HG03460 (cell line): ENCODE measurements around the gene ACTN2.

Experiments used
- ATAC-seq: cut with Tn5 transposase; IDR thresholded peaks from one replicate; pipeline ENCODE4 v1.9.1; 2021; ENCODE audit not compliant: unreplicated experiment

Gene ACTN2

DNA sequence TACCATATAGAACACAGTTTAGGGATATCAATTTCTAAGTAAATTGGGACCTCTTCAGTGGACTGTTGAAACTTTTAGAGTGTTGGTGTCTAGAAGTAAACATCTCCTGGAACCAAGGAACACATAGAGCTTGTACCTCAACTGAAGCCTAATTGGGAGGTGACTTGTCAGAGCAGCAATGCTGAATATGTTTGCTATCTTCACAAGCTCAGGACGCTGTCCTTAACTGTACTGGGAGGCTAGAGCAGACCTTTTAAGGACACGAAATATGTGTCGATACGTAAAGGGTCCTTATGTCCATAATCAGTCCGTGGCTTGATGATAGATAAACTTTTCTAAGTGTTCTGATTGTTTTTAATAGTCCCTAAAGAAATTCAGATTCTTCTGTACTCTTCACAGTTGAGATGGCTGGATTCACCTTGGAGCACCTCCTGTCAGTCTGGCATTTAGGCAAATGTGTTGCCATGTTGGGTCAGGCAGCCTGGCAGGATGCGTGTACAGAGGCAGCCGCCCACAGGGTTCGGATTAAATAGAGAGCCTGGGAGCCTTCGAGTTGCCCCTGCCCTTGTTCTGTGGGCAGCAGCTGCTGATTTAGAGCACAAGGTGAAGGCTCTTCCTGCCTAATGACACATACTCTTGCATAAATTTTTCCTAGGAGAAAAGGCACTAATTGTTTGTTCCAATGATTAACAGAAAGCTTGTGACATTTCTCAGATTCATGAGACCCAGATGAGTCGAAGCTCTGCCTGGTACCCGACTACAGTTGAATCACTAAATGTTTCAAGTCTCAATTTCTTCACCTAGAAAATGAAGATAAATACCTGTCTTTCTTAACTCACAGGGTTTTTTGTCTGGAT is 3.6 kb downstream of the ACTN2 start:
- ATAC-seq, result no peak

DNA sequence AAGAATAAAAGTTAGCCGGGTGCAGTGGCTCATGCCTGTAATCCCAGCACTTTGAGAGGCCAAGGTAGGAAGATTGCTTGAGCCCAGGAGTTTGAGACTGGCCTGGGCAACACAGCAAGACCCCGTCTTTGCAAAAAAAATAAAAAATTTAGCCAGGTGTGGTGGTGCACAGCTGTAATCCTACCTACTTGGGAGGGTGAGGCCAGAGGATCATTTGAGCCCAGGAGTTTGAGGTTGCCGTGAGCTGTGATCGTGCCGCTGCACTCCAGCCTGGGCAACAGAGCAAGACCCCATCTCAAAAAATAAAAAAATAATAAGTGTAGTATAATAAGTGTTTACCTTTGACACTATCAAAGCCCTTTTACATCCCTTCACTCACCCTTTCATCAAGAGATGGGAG is 5.0 kb downstream of the ACTN2 start:
- ATAC-seq, result no peak

DNA sequence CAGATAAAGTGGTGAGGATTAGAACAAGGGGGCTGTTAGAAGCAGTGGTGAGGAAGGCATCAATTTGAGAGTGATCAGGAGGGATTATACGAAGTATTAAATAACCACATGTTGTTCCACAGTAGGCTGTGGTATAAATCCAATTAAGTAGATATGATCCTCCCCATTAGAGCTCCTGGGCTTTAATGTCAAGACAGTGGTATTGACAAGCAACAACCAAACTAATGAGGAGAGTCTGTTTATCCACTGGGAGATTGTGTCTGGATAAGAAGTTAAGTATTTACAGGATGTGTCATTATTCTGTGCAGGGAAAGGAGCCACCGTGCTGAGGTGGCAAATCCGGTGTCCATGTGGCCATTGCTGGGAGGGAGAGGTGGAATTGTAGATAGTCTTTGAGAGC is 5.8 kb downstream of the ACTN2 start:
- ATAC-seq, result no peak

DNA sequence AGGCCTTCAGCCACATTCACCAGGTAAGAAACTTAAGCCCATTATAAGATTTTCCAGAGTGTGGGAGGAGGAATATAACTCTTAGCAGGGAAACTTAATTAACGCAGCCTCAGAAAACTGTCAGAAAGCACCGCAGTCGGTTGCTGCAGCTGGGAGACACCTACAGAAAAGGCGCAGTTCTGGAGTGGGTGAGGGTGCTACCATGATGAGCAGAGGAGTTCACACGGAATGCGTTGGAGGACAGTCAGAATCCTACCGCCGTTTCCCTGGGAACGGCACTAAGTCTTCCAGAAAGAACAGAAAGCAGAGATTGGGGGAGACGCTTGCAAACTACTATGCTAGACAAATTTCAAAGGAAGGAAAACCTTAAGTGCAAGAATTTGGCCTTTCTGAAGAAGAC is 6.4 kb downstream of the ACTN2 start:
- ATAC-seq, result no peak

DNA sequence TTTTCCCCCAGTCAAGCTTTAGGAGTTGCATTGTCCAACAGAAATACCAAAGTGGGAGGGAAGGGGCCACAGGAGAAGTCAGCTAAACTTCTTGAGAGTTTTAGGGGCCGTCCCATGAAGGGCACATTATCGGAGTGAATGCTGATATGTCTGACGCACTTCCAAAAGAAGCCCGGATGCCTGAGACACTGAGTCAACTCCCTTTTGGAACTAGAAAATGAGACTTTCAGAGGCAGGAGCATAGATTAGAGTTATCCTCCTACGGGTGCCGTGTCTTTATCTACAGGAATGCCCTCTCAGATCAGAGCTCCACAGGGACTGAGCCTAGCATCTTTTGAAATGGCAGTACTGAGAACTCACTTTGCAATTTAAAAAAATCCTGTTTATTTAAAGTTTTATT is 13.1 kb downstream of the ACTN2 start:
- ATAC-seq, result no peak

DNA sequence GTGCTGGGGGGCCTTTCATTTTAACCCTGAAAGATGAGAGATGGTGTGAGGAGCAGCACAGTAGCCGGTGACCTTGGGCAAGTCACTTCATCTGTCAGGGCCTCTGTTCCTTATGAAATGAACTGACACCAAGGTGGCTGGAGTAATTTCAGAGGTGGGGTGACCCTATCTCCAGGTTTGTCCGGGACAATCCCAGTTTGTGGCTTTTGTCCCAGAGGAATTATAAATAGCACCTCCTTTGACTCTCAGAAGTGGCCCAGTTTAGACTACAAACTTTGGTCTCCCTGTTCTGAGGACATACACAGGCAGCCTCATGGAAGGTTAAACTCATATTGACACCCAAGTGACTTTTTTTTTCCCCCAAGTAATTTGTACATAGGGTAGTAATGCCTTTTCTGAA is 14.6 kb downstream of the ACTN2 start:
- ATAC-seq, result no peak

DNA sequence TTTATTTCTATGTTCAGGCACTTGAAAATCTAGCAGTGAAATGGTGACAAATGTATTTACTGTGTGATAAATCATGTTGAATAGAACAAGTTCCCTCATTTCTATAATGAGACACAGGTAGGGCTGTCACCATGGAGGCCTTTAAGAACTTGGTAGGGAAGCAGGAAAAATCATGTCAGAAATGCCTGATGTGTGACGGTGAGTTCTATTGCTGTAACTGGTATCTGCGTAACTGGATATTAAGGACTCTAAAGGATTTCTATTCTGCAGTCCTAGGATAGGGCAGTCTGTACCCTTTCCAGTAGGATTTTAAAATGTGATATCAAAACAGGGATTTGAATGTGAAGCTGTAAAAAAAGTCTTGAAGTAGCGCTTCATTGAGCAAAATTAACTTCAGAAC is 15.5 kb downstream of the ACTN2 start:
- no peak for ATAC-seq

DNA sequence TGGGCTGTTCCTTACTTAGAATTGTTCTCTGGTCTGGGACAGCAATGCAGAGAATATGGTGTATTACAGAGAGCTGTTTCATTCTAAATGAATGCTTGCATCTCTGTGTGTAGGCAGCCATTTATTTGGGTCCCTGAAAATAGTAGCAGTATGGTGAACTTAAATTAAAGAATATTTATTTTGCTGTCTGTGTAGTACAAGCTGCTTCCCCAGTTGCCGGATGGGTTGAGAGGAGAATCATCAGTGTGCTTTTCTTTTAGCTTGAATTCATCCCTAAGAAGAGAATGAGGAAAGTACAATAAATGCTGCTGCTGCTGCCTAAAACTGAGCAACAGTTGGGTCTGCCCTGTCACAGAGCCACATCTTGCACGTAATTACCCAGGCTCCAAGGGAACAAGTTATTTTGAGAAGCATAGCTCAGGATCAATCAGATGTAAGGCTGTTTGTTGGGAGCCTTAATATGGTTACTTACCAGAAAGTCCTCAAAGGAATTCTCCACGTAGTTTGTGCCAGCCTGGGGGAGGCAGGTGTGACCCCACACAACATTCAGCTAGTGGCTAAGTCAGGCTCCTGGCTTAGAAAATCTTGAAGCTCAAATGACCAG is 16.6 kb downstream of the ACTN2 start:
- no peak for ATAC-seq

DNA sequence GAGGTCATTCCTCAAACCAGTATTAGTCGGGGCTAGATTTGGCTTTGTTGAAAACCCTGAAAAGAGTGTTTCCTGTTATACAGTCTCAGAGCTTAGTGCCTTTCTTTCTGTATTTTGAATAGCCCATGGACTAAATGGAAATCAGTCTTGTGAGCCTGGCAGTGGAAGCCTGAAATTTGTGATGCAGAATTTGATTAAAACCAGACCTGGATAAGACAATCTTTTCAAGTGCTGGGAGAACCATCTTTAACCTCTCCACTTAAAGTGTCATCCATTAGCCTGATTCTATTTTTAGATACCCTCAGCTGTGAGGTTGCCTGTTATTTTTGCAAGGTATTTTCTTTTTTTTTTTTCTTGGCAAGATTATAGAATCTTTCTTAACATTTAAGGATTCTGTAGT is 19.5 kb downstream of the ACTN2 start:
- ATAC-seq, result no peak

DNA sequence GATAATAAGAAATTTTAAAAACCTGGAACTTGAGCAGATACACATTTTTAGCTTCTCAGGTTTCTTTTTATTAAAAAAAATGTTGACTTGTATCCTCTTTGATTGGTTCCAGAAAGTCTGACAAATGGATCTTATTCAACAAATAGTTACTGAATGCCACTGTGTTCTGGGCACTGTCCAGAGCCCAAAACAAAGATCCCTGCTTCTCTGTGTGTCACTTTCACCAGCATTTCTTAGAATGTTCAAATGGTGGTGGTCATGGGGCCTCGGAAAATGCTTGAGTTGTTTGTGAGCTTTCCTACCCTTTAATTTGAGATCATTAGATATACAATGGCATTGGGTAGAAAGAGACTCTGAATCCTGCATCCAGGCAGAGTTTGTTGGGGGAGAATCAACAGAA is 19.9 kb downstream of the ACTN2 start:
- ATAC-seq, result no peak

DNA sequence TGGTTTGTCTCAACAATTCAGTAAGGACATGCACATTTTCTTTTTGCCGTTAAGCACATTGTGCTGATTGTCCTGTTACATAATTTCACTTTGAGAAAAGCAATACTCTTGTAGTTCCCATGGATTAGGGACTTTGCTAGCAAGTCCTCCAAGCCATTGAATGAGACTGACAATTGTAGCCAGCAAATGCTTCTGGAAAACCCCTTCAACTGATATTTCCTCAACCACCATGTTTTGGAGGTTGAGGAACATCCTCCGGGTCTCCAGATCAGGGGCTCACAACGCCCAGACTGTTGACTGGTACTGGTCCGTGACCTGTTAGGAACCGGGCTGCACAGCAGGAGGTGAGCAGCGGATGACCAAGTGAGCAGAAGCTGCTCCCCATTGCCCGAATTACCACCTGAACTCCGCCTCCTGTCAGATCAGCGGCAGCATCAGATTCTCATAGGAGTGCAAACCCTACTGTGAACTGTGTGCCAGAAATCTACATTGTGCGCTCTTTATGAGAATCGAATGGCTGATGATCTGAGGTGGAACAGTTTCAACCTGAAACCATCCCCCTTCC is 24.1 kb downstream of the ACTN2 start:
- no peak for ATAC-seq

DNA sequence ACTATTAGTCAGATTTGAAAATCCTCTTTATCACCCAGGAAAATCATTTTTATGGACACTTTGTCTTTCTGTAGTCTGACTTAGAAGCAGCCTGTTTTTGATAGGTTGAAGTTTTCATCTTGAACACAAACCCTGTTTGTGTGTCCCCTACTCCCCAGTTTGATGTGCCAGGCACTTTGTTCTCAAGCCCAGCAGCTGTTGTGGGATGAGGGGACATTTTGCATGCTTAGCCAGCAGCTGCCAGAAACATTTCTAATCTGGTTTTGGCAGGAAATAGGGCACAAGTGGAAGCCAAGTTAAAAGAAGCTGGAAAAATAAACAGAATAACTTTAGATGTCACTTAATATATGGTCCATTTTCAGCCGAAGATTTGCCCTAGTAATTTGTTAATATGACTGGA is 29.9 kb downstream of the ACTN2 start:
- no peak for ATAC-seq

DNA sequence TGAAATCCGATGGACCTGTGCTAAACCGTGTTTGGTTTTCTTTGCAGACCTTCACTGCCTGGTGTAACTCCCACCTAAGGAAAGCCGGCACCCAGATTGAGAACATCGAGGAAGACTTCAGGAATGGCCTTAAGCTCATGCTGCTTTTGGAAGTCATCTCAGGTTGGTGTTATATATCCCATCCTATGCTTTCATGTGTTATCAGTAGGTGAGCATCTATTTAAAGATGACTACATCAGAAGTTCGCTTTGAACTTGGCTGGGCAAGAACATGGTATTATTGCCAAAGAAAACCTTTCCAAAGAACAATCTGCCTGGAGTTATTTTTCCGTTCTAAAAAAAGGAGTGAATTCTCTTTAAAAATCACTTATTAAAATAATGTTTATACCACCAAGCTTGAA is 31.5 kb downstream of the ACTN2 start:
- ATAC-seq, result no peak

DNA sequence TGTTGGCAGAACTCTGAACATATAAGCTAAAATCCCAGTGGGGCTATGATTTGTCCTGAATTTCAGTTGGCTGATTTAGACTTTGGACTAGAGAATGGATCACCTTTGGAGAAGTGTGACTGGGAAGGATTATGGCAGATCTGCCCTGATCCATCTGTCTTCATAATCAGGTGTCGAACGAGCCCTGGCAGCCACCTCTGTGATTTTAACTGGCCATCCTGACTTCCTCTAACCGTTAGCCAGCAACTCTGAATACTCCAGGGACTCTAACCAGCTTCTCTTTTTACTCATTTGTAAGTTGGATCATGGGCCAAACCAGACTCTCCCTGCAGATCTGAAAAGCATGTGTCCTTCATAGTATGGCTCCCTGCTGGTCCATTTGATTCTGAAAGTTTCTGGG is 32.0 kb downstream of the ACTN2 start:
- no peak for ATAC-seq

DNA sequence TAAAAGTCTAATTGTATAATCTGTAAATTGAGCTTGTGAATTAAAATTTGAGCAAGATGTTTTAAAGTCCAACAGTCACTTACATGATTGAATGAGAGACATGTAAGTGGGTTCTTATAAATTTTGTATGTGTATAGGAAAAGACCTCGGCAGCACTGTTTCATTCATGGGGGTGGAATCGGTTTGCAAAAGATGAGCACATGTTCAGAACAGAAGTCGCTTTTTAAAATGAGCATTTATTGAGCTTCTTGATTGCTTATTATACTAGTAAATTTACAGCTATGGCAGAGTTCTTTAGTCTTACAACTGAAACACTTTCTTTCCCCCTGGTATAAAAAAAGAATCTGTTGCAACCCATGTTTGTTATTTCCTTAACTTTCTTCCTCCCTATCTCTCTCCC is 33.9 kb downstream of the ACTN2 start:
- no peak for ATAC-seq

DNA sequence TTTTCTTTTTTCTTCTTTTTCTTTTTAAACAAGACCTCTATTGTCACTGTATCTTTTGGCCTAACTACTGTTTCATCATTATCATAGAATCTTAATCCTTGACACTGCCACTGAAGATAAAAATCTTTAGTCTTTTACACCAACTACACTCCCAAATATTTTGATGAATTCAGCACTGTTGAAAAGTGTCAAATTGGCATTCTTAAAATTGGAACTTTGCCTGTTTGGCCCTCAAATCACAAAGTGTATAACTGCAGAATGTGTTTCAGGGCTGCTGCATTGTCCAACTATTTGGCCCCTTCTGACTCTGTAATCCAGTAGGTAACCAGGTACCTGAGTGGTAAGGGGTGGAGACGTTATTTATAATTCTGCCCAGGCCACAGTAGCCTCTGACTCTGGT is 34.3 kb downstream of the ACTN2 start:
- ATAC-seq, result no peak

DNA sequence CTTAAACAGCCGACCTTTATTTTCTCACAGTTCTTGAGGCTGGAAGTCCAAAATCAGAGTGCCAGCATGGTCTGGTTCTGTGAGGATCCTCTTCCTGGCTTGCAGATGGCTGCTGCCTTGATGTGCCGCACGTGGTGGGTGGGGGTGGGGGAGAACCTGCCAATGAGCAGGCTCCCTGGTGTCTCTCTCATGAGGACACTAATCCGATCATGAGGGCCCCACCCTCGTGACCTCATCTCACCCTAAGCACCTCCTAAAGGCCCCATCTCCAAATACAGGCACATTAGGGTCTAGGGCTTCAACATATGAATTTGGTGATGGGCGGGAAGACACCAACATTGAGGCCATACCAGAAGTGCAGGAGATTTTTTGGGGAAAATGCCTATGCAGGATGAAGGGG is 37.8 kb downstream of the ACTN2 start:
- no peak for ATAC-seq

DNA sequence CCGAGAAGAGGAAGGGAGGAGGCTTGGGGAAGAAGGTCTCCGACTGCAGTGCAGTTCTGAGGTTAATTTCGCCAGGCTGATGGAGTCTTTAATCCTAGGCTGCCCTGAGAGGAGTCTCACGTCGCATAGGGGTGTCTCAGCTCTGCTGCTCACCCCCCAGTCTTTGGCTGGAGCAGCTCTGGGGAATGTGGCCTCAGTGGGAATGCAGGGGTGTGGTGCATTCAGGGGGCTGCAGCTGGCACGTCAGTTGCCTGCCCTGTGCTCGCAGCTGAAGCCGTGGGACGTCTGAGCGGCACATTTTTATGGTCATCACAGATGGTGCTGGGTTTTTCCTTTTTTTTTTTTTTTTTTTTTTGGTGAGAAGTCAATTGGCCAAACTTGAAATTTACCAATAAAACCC is 38.2 kb downstream of the ACTN2 start:
- no peak for ATAC-seq

DNA sequence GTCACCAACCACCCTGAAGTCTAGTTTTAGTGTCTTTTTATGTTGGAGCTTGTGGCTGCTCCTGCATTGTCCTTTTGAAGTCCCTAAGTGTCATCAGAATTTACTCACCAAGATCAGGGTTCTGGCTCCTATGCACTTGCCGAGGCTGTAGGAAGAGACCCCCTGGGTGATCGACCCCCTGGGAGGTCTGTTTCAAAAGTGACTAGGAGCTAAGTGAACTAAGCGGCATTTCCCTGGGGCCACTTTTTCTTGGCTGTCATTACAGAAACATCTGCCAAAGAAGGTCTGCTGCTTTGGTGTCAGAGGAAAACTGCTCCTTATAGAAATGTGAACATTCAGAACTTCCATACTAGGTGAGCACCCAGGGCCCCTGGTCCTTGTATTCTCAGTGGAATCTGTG is 39.4 kb downstream of the ACTN2 start:
- no peak for ATAC-seq

DNA sequence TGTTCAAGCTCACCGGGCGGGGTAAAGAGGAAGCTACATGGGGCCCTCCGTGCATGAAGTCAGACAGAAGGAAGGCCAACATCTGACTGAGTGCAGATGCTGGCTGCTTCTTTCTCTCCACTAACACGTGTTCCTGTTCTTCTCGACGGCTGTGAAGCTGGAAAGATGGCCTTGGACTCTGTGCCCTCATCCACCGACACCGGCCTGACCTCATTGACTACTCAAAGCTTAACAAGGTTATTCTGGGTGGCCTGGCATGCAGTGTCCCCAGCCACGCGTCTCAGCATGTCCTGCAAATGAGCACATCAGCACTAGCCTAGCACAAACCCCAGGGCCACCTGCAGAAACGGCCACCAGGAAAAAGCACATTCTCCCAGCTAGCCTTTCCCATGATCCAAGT is 41.2 kb downstream of the ACTN2 start:
- no peak for ATAC-seq

DNA sequence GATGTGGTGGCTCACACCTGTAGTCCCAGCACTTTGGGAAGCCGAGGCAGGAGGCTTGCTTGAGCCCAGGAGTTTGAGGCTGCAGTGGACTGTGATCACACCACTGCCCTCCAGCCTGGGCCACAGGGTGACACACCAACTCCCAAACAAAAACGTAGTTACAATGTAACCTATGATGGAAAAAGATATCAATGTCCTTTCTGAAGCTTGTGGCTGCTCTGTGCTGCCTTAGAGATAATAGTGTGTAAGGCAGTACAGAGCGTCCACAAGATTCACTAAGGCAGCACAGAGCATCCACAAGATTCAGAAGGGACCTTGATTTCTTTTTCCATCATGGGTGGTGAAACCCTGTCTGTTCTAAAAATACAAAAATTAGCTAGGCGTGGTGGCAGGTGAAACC is 42.5 kb downstream of the ACTN2 start:
- ATAC-seq, result no peak

DNA sequence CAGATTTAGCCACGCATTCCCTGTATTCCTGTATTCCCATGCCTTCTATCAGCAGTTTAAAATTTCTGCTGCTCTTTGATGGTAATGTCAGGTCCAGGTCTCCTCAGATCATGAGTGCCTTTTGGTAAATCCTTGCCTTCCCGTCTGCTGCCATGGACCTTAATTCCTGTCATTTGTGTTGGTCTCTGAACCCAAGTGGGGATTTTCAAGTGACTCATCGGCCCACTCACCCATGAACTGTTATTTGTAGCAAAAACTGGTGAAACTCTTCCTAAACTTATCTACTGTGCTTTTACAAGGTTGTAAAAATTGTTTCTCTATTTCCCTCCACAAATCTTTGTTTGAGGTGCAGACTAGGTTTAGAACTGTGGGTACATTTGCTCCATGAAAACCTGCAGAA is 47.4 kb downstream of the ACTN2 start:
- ATAC-seq, result no peak
